ENCODE measurements around the gene CYP4F2.

DNA sequence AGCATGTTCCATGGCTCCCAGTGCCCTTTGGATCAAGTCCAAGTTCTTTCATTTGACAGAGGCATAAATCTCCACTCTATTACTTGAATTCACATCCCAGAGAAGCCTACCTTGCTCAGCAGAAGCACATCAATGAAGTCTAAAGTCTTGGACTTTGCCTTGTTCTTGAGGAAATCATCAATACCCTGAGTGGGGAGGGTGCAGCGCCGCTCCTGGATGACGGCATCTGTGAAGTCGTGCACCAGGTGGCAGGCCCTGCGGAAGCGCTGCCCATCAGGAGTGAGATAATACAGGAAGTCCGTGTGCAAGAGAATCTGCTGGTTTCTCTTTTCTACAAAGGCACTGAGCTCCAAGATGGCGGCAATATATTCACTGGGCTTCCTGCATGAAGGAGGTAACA lies 25.8 kb upstream of the CYP4F2 start:
- TF ChIP-seq, protein P1, sequence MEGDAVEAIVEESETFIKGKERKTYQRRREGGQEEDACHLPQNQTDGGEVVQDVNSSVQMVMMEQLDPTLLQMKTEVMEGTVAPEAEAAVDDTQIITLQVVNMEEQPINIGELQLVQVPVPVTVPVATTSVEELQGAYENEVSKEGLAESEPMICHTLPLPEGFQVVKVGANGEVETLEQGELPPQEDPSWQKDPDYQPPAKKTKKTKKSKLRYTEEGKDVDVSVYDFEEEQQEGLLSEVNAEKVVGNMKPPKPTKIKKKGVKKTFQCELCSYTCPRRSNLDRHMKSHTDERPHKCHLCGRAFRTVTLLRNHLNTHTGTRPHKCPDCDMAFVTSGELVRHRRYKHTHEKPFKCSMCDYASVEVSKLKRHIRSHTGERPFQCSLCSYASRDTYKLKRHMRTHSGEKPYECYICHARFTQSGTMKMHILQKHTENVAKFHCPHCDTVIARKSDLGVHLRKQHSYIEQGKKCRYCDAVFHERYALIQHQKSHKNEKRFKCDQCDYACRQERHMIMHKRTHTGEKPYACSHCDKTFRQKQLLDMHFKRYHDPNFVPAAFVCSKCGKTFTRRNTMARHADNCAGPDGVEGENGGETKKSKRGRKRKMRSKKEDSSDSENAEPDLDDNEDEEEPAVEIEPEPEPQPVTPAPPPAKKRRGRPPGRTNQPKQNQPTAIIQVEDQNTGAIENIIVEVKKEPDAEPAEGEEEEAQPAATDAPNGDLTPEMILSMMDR (IDR thresholded peaks at IDR 0.05; ENCODE audit: poor library complexity), result no peak
- no peak for TF ChIP-seq EZH2 (IDR thresholded peaks at IDR 0.05; ENCODE audit: borderline replicate concordance)
- no peak for TF ChIP-seq EZH2phosphoT487 (IDR thresholded peaks at IDR 0.05; ENCODE audit: low read depth, severe bottlenecking, unreplicated experiment)
